Measurements from ENCODE around the gene TUBGCP6. TPM values are rescaled to one million over a fixed set of nuclear protein-coding genes. Genes with fewer than 3 reads are reported as not detected.

Gene TUBGCP6
- total RNA-seq, 4 donors from 2014 or later, result 43.8 to 110 (median 73.1) TPM

DNA sequence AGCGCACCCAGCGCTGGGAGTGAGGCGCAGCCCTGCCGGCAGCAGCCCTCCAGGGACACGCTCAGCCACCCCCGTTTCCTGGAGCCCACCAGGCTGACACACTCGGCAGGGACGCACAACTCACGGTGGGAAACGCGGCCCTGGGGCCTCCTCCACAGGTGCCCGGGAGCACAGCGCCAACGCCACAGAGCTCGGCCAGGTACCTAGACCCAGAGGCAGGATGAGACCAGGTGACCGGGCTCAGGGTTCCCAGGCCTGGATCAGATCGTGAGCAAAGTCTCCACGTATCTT, 18.0 kb downstream of the TUBGCP6 start:
- 94% methylated on average over 12 of the region's 18 CpGs; no CpG with 5 or more reads in 1 of the 2 donors for WGBS, 2 donors (ENCODE audit: low coverage in 1 of 2)
- Histone ChIP-seq H3K36me3 (peaks cover 0 to 20% (median 8%) of the 10 kb centered on the region in 4 donors), H3K9me3 (no peaks in the 10 kb centered on the region), H3K27ac (no peak overlapping the region), H3K4me3 (no peak overlapping the region), H3K27me3 (no peaks in the 10 kb centered on the region), H3K4me1 (no peaks in the 10 kb centered on the region)
- intact Hi-C loops (cut with DNase I; ENCODE audit: low total_unique reads) (no loop called here), in situ Hi-C loops (cut with MboI; ENCODE audit: low pct_ligation_motif_present in 1 of 4, low pct_unique_long_range_greater_than_20kb in 1 of 4, low sequenced_read_pairs in 3 of 4) (no loop called here)
- DNase-seq, result no peak
- no peak for TF ChIP-seq POLR2AphosphoS5 (IDR thresholded peaks at IDR 0.05)
- TF ChIP-seq POLR2A (IDR thresholded peaks at IDR 0.05), result no peak
- TF ChIP-seq CTCF (IDR thresholded peaks at IDR 0.05), result no peak
- TF ChIP-seq EP300 (IDR thresholded peaks at IDR 0.05; ENCODE audit: low read depth), result no peak

DNA sequence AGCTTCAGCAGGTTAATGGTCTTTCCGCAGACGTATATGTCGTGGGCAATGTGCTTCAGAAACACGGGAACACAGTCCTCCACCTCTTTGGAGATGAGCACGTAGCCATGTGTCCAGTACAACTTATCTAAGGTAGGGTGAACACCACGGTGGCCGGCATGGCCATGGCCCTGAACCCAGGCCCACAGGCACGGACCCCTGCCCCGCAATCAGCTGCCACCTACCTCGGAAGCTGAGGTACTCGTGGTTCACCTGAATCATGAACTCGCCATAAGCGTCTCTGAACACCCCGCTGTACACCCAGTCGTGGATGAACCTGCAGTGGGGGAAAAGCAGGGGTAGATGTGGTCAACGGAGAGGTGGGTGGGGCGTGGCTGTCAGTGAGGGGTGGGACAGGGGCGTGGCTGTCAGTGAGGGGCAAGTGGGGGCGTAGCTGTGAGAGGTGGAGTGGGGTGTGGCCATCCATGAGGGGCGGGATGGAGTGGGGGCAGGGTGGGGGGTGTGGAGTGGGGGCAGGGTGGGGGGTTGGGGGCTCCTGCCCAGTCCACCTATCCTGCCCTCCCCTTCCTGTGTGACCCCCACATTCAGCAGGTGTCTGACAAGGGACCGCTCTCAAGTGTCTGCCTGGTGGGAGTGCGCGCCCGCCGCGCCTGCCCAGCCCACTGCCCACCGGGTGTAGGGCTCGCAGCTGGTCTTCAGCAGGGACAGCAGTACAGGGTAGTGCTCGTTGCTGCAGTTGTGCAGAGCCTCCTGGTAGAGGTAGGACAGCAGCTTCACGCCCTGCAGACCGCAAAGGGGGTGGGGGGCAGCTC, 18.6 kb downstream of the TUBGCP6 start:
- Histone ChIP-seq H3K27ac (no peak overlapping the region), H3K27me3 (no peaks in the 10 kb centered on the region), H3K9me3 (no peaks in the 10 kb centered on the region), H3K4me3 (no peak overlapping the region), H3K36me3 (peaks cover 0 to 23% (median 10%) of the 10 kb centered on the region in 4 donors), H3K4me1 (no peaks in the 10 kb centered on the region)
- TF ChIP-seq POLR2AphosphoS5 (IDR thresholded peaks at IDR 0.05), result no peak
- no peak for TF ChIP-seq EP300 (IDR thresholded peaks at IDR 0.05; ENCODE audit: low read depth)
- no peak for TF ChIP-seq CTCF (IDR thresholded peaks at IDR 0.05)
- WGBS, 2 donors (ENCODE audit: low coverage in 1 of 2), result 80 to 86% methylated on average over 3 to 22 of the region's 31 CpGs
- no peak for DNase-seq
- in situ Hi-C loops (cut with MboI; ENCODE audit: low pct_ligation_motif_present in 1 of 4, low pct_unique_long_range_greater_than_20kb in 1 of 4, low sequenced_read_pairs in 3 of 4), result no loop called here
- intact Hi-C loops (cut with DNase I; ENCODE audit: low total_unique reads), result no loop called here

GRCh38 chr22:50225200-50225969, 19.4 kb downstream of the TUBGCP6 start:
- TF ChIP-seq POLR2AphosphoS5 (IDR thresholded peaks at IDR 0.05), result no peak
- intact Hi-C loops (cut with DNase I; ENCODE audit: low total_unique reads), result no loop called here
- no peak overlapping the region for H3K27ac ChIP-seq
- H3K36me3 ChIP-seq, result peaks cover 0 to 30% (median 11%) of the 10 kb centered on the region in 4 donors
- no peak for DNase-seq
- in situ Hi-C loops (cut with MboI; ENCODE audit: low pct_ligation_motif_present in 1 of 4, low pct_unique_long_range_greater_than_20kb in 1 of 4, low sequenced_read_pairs in 3 of 4), result no loop called here
- no peaks in the 10 kb centered on the region for H3K9me3 ChIP-seq
- WGBS, 2 donors (ENCODE audit: low coverage in 1 of 2), result 83% methylated on average over 24 of the region's 24 CpGs; no CpG with 5 or more reads in 1 of the 2 donors
- no peak overlapping the region for H3K4me3 ChIP-seq
- H3K27me3 ChIP-seq, result no peaks in the 10 kb centered on the region
- no peaks in the 10 kb centered on the region for H3K4me1 ChIP-seq

GRCh38 chr22:50224071-50224470, 20.8 kb downstream of the TUBGCP6 start:
- in situ Hi-C loops (cut with MboI; ENCODE audit: low pct_ligation_motif_present in 1 of 4, low pct_unique_long_range_greater_than_20kb in 1 of 4, low sequenced_read_pairs in 3 of 4) (no loop called here), intact Hi-C loops (cut with DNase I; ENCODE audit: low total_unique reads) (no loop called here)
- no peak for TF ChIP-seq CTCF (IDR thresholded peaks at IDR 0.05)
- TF ChIP-seq EP300 (IDR thresholded peaks at IDR 0.05; ENCODE audit: low read depth), result no peak
- TF ChIP-seq POLR2A (IDR thresholded peaks at IDR 0.05), result no peak
- TF ChIP-seq POLR2AphosphoS5 (IDR thresholded peaks at IDR 0.05), result no peak
- Histone ChIP-seq H3K4me1 (peaks cover 0 to 8% (median 2%) of the 10 kb centered on the region in 4 donors), H3K36me3 (peaks cover 0 to 30% (median 11%) of the 10 kb centered on the region in 4 donors), H3K27me3 (no peaks in the 10 kb centered on the region), H3K9me3 (no peaks in the 10 kb centered on the region), H3K4me3 (no peak overlapping the region), H3K27ac (no peak overlapping the region)
- WGBS, 2 donors (ENCODE audit: low coverage in 1 of 2), result 92 to 97% methylated on average over 5 to 16 of the region's 16 CpGs
- no peak for DNase-seq

Measured in transverse colon (tissue), 4 donors.